Caco-2 (cell line): Measurements from ENCODE around the gene HSD17B11. TPM values are rescaled to one million over a fixed set of nuclear protein-coding genes. Genes with fewer than 3 reads are reported as not detected.
"Not testable (repeated sequence)": the region's sequence is repeated elsewhere in the genome, so short reads cannot be mapped to it uniquely, and the experiment has no call there.

Experiments
- BruUV-seq: library from RNA; stranded (reverse); fragments of 400-500 nt; replicated peaks from 2 replicates; lab custom pipeline; 2021; lab: Mats Ljungman, UMichigan
- CTCF ChIA-PET: fragments of 300-600 bp; sonication (Branson Sonifier 250); formaldehyde crosslinking; loops from one replicate; lab custom pipeline; 2022; ENCODE audit warnings: antibody characterized with exemption; lab: Charles Lee
- POLR2A ChIA-PET: fragments of 300-600 bp; sonication (Branson Sonifier 250); formaldehyde crosslinking; loops from one replicate; lab custom pipeline; 2022; ENCODE audit warnings: antibody characterized with exemption; lab: Charles Lee
- DNase-seq, 2 experiments: peaks; one replicate each; pipeline versions ENCODE4 v3.0.0 to v3.0.0-alpha.2; 2020 to 2022
- H3K27me3 ChIP-seq: replicated peaks from 2 replicates; pipeline ENCODE4 v1.6.0; 2011; ENCODE audit warnings: low read length; ENCODE audit not compliant: control insufficient read depth, insufficient read depth
- H3K36me3 ChIP-seq: 2 replicates; pipeline ENCODE4 v1.5.1; 2011; ENCODE audit warnings: low read length; ENCODE audit not compliant: control insufficient read depth, insufficient read depth
- H3K4me1 ChIP-seq: fragments of 250-450 bp; sonication (Bioruptor Pico); 2 replicates; pipeline ENCODE4 v1.5.1; 2020; ENCODE audit warnings: mild to moderate bottlenecking
- H3K4me3 ChIP-seq: 2 replicates; pipeline ENCODE4 v1.5.1; 2011; ENCODE audit warnings: low read depth, mild to moderate bottlenecking, control low read depth, low read length
- H3K9me3 ChIP-seq: fragments of 250-450 bp; sonication (Bioruptor Pico); 2 replicates; pipeline ENCODE4 v1.5.1; 2020; ENCODE audit warnings: mild to moderate bottlenecking, moderate library complexity
- H3K27ac Mint-ChIP-seq: one replicate; pipeline ENCODE4 v1.8.0; 2022; ENCODE audit warnings: mixed read lengths; ENCODE audit not compliant: unreplicated experiment
- H3K27me3 Mint-ChIP-seq: one replicate; pipeline ENCODE4 v1.8.0; 2022; ENCODE audit warnings: mixed read lengths; ENCODE audit not compliant: insufficient read depth, unreplicated experiment
- H3K36me3 Mint-ChIP-seq: one replicate; pipeline ENCODE4 v1.8.0; 2022; ENCODE audit warnings: mild to moderate bottlenecking, mixed read lengths; ENCODE audit not compliant: insufficient read depth, unreplicated experiment
- H3K4me1 Mint-ChIP-seq: one replicate; pipeline ENCODE4 v1.8.0; 2022; ENCODE audit warnings: low read depth, mixed read lengths; ENCODE audit not compliant: unreplicated experiment
- H3K4me3 Mint-ChIP-seq: one replicate; pipeline ENCODE4 v1.8.0; 2022; ENCODE audit warnings: mild to moderate bottlenecking, moderate library complexity, mixed read lengths; ENCODE audit not compliant: unreplicated experiment
- H3K9me3 Mint-ChIP-seq: one replicate; pipeline ENCODE4 v1.8.0; 2022; ENCODE audit warnings: mixed read lengths; ENCODE audit not compliant: unreplicated experiment
- intact Hi-C: fragments of 100-400 bp; cut with micrococcal nuclease; formaldehyde crosslinking; loops from one replicate; pipeline ENCODE4 v1.10.0; 2022; ENCODE audit not compliant: unreplicated experiment
- total RNA-seq: library from RNA; stranded (reverse); gene quantifications from 2 replicates; pipeline ENCODE4 v1.2.3, GENCODE V29; 2022
- TF ChIP-seq, protein P1 (sequence below), 2 experiments: fragments of 200-600 bp in 1 of 2; IDR thresholded peaks; 1 replicate in 1 of 2; 2 replicates in 1 of 2; pipeline versions ENCODE4 v1.5.1 to v1.8.0; 2011 to 2022; ENCODE audit warnings: antibody characterized with exemption in 1 of 2, control low read depth in 1 of 2, inconsistent platforms in 1 of 2, low read depth in 1 of 2, low read length in 1 of 2, mild to moderate bottlenecking in 1 of 2, moderate library complexity in 1 of 2; ENCODE audit not compliant: insufficient read depth in 1 of 2, severe bottlenecking in 1 of 2, unreplicated experiment in 1 of 2

Gene HSD17B11
- total RNA-seq, 1 experiment from 2014 or later: 42.8 TPM

DNA sequence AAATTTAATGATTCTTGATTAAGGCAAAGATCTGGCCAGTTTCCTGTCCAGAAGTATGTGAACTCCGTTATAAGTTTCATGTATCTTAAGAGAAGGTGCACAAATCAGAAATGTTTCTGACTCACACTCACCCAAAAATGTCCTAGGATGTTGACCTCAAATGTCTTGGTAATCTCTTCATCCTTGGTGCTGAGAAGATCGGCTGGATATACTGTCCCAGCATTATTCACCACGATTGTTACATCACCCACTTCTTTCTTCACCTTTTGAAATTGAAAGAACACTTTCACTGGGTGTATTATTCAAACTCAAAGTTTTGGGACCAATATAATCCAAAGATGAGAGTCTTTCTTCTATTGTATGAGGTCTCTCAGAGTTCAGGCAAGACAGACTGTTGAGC is 74.0 kb downstream of the HSD17B11 start:
- no peak overlapping the region for H3K27ac Mint-ChIP-seq
- H3K27me3 ChIP-seq: no peaks in the 10 kb centered on the region
- H3K9me3 ChIP-seq: no peaks in the 10 kb centered on the region
- BruUV-seq: no TSS peak
- H3K4me3 ChIP-seq: no peak overlapping the region
- H3K4me1 ChIP-seq: no peaks in the 10 kb centered on the region
- ChIA-PET CTCF (no interaction called here), POLR2A (no interaction called here)
- intact Hi-C loops: no loop called here
- no peaks in the 10 kb centered on the region for H3K36me3 ChIP-seq
- H3K9me3 Mint-ChIP-seq: no peaks in the 10 kb centered on the region
- H3K36me3 Mint-ChIP-seq: no peaks in the 10 kb centered on the region
- TF ChIP-seq, protein P1, sequence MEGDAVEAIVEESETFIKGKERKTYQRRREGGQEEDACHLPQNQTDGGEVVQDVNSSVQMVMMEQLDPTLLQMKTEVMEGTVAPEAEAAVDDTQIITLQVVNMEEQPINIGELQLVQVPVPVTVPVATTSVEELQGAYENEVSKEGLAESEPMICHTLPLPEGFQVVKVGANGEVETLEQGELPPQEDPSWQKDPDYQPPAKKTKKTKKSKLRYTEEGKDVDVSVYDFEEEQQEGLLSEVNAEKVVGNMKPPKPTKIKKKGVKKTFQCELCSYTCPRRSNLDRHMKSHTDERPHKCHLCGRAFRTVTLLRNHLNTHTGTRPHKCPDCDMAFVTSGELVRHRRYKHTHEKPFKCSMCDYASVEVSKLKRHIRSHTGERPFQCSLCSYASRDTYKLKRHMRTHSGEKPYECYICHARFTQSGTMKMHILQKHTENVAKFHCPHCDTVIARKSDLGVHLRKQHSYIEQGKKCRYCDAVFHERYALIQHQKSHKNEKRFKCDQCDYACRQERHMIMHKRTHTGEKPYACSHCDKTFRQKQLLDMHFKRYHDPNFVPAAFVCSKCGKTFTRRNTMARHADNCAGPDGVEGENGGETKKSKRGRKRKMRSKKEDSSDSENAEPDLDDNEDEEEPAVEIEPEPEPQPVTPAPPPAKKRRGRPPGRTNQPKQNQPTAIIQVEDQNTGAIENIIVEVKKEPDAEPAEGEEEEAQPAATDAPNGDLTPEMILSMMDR (IDR thresholded peaks at IDR 0.05; ENCODE audit: insufficient read depth in 1 of 2, low read depth in 1 of 2, low read length in 1 of 2, severe bottlenecking in 1 of 2, unreplicated experiment in 1 of 2): no peak
- H3K4me1 Mint-ChIP-seq: no peaks in the 10 kb centered on the region
- no peaks in the 10 kb centered on the region for H3K27me3 Mint-ChIP-seq
- no peak for DNase-seq
- no peak overlapping the region for H3K4me3 Mint-ChIP-seq

DNA sequence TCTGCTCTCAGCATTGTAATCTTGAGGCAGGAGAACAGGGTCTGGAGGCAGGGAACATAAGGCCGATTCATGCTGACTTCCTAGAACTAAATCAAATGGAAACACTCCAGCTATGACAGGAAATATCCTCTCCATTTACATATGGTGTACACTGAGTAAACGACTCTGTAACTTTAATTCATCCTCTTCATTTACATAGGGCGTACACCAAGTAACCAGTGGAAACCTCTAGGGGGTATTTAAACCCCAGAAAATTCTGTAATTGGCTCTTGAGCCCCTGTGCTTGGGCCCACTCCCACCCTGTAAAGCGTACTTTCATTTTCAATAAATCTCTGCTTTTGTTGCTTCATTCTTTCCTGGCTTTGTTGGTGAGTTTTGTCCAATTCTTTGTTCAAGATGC is 76.0 kb downstream of the HSD17B11 start:
- POLR2A ChIA-PET, H3K9me3 Mint-ChIP-seq, H3K36me3 ChIP-seq, H3K4me1 ChIP-seq, H3K36me3 Mint-ChIP-seq, H3K9me3 ChIP-seq, H3K27ac Mint-ChIP-seq, H3K27me3 ChIP-seq, intact Hi-C loops, H3K4me3 ChIP-seq, H3K27me3 Mint-ChIP-seq, H3K4me3 Mint-ChIP-seq, H3K4me1 Mint-ChIP-seq, DNase-seq, BruUV-seq: not testable (repeated sequence)
- CTCF ChIA-PET: interaction anchor here (0.6 kb wide), 1 partner anchor 46 kb away, joined by 5 read pairs; no protein-coding TSS in a partner anchor

DNA sequence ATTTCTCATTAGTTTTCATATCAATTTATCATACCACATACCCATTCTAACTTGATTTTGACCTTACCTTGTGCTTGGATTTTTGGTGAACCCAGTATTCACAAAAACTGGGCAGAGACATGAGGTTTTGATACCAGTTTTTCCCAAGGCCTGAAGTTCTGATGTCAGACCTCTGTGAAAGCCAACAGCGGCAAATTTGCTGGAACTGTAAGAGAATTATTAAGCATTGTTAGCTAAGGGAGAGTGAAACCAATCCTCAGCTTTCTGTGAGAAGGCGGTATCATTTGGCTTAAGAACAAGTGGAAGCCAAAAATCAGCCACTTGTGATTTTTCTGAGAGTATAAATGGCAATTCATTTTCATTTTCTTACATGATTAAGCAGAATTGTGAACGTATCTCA is 77.2 kb downstream of the HSD17B11 start:
- no peaks in the 10 kb centered on the region for H3K27me3 Mint-ChIP-seq
- H3K4me3 Mint-ChIP-seq: no peak overlapping the region
- BruUV-seq: no TSS peak
- DNase-seq: no peak
- H3K9me3 ChIP-seq: no peaks in the 10 kb centered on the region
- H3K9me3 Mint-ChIP-seq: no peaks in the 10 kb centered on the region
- H3K27ac Mint-ChIP-seq: no peak overlapping the region
- H3K4me3 ChIP-seq: no peak overlapping the region
- intact Hi-C loops: no loop called here
- no peaks in the 10 kb centered on the region for H3K4me1 Mint-ChIP-seq
- ChIA-PET POLR2A (no interaction called here), CTCF (no interaction called here)
- no peaks in the 10 kb centered on the region for H3K4me1 ChIP-seq
- TF ChIP-seq, protein P1 (IDR thresholded peaks at IDR 0.05; ENCODE audit: insufficient read depth in 1 of 2, low read depth in 1 of 2, low read length in 1 of 2, severe bottlenecking in 1 of 2, unreplicated experiment in 1 of 2): no peak
- no peaks in the 10 kb centered on the region for H3K36me3 Mint-ChIP-seq
- H3K36me3 ChIP-seq: no peaks in the 10 kb centered on the region
- H3K27me3 ChIP-seq: no peaks in the 10 kb centered on the region

DNA sequence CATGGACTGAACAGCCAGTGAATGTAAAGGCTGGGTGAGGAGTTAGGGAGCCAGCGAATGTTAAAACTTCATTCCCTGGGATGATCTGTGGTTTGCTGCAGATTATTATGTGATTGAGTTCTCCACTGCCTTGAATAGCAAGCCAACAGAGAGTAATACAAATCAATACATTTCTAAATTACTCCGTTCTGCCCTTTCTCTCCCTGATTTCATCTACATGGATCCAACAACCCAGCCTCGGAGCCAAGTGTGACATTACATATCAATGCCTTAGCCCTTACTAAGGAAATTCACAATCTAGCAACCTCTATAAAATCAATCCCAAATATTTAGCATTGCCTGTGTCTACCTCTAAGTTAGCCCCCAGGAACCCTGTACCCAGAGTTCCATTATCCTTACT is 79.3 kb downstream of the HSD17B11 start:
- no peak overlapping the region for H3K27ac Mint-ChIP-seq
- ChIA-PET POLR2A (no interaction called here), CTCF (no interaction called here)
- Histone ChIP-seq H3K27me3 (no peaks in the 10 kb centered on the region), H3K4me1 (no peaks in the 10 kb centered on the region; the same call in 1 of the 2 replicates), H3K4me3 (no peak overlapping the region), H3K36me3 (no peaks in the 10 kb centered on the region), H3K9me3 (no peaks in the 10 kb centered on the region)
- BruUV-seq: no TSS peak
- H3K36me3 Mint-ChIP-seq: no peaks in the 10 kb centered on the region
- TF ChIP-seq, protein P1 (IDR thresholded peaks at IDR 0.05; ENCODE audit: insufficient read depth in 1 of 2, low read depth in 1 of 2, low read length in 1 of 2, severe bottlenecking in 1 of 2, unreplicated experiment in 1 of 2): no peak
- H3K27me3 Mint-ChIP-seq: no peaks in the 10 kb centered on the region
- no peaks in the 10 kb centered on the region for H3K9me3 Mint-ChIP-seq
- DNase-seq: no peak
- intact Hi-C loops: no loop called here
- H3K4me1 Mint-ChIP-seq: no peaks in the 10 kb centered on the region
- no peak overlapping the region for H3K4me3 Mint-ChIP-seq
